HG03139 (cell line): Measurements from ENCODE around the gene TMEM8B.

ENCODE experiments used
- ATAC-seq: cut with Tn5 transposase; IDR thresholded peaks from one replicate; pipeline ENCODE4 v1.9.1; 2021; ENCODE audit not compliant: unreplicated experiment

Gene TMEM8B

GRCh38 chr9:35839926-35840325, 10.9 kb downstream of the TMEM8B start:
- ATAC-seq = no peak

GRCh38 chr9:35840881-35841644, 12.0 kb downstream of the TMEM8B start:
- ATAC-seq = no peak

- ATAC-seq = no peak
Observed at GRCh38 chr9:35841645-35841900, 12.5 kb downstream of the TMEM8B start.

- ATAC-seq = no peak
Observed at GRCh38 chr9:35842020-35842745, 13.2 kb downstream of the TMEM8B start.

GRCh38 chr9:35842795-35843194, 13.8 kb downstream of the TMEM8B start:
- ATAC-seq = no peak

GRCh38 chr9:35844628-35845270, 15.7 kb downstream of the TMEM8B start:
- ATAC-seq = no peak

GRCh38 chr9:35845824-35846771, 17.1 kb downstream of the TMEM8B start:
- ATAC-seq = no peak

- peak; percentile 70 for ATAC-seq
Observed at GRCh38 chr9:35847792-35848572, 19.0 kb downstream of the TMEM8B start.

GRCh38 chr9:35852267-35852815, 23.3 kb downstream of the TMEM8B start:
- ATAC-seq = no peak

GRCh38 chr9:35852876-35853865, 24.1 kb downstream of the TMEM8B start:
- no peak for ATAC-seq

- no peak for ATAC-seq
Observed at GRCh38 chr9:35854091-35854762, 25.2 kb downstream of the TMEM8B start.

GRCh38 chr9:35856206-35856605, 27.2 kb downstream of the TMEM8B start:
- no peak for ATAC-seq

GRCh38 chr9:35856882-35857281, 27.9 kb downstream of the TMEM8B start:
- ATAC-seq = no peak

- no peak for ATAC-seq
Observed at GRCh38 chr9:35858458-35858857, 29.4 kb downstream of the TMEM8B start.

GRCh38 chr9:35859310-35859989, 30.4 kb downstream of the TMEM8B start:
- no peak for ATAC-seq

GRCh38 chr9:35859990-35860339, 30.9 kb downstream of the TMEM8B start:
- ATAC-seq = no peak

GRCh38 chr9:35861161-35861897, 32.3 kb downstream of the TMEM8B start:
- ATAC-seq = no peak
